Measurements from ENCODE around the gene NDUFS7.

The NDUFS7 gene

DNA sequence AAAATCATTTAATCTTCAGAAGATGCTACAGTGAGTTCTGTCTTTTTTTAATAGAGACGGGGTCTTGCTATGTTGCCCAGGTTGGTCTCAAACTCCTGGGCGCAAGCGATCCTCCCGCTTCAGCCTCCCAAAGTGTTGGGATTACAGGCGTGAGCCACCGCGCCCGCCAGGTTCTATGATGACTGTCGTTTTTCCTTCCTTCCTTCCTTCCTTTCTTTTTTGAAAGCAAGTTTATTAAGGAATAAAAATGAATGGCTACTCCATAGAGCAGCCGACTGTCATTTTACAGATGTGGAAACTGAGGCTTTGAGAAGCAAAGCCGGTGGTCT is 18.1 kb downstream of the NDUFS7 start:
- DNase-seq = no peak

DNA sequence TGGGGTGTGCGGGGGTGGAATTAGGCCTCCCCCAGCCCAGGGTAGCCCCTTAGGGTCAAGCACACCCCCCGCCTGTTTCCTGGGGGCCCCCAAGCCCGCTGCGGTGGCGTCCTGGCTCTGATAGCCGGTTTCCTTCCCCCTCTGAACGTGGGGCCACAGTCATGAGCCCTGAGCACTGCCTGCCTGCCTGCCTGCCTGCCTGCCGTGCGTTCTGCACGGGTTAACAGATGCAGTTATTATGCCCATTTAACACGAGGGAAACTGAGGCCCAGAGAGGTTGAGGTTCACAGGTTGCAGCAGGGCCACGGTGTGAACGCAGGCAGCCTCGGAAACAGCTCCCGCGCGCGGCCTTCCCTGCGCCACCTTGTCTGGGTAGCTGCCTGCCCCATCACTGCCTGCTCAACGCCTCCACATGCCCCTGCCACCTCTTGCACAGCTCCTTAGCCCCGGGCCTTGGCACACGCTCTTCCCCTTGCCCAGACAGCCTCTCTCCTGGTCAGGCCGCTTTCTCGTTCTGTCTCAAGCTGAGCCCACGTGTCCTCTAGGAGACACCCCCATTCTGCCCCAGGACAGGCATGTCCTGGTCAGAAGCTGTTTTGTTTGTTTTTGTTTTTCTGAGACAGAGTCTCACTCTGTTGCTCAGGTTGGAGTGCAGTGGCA is 18.8 kb downstream of the NDUFS7 start:
- no peak for DNase-seq

DNA sequence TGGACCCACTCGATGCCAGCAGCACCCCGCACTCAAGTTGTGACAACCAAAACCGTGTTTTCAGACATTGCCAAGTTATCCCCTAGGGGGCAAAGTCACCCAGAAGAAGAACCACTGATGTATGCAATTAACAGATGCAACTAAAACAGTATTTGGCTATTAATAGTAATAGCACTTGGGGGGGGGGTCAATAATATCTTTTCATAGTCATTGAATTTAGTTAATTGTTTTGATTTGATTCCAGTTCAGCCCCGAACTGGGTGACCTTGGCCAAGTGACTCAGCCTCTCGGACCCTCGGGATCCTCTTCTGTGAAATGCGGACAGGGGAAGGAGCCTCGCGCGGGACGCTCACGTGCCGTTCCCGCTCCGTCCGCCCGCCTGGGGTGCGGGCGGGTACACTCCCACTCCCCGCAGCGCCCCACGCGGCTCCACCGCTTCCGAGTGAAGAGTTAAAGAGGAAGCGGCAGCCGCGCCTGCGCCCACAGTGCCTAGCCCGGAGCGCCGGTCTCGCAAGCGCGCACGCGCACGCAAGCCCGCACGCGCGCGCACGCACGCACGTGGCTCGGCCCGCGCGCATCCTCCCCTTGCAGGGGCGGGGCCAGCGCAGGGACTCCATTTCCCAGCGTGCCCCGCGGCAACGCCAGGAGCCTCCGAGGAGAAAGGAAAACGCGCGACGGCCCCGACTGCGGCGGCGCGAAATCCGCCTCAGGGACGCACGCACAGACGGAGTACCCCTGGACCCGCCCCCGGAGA is 23.2 kb downstream of the NDUFS7 start:
- DNase-seq = peak; percentile 99 to 100

DNA sequence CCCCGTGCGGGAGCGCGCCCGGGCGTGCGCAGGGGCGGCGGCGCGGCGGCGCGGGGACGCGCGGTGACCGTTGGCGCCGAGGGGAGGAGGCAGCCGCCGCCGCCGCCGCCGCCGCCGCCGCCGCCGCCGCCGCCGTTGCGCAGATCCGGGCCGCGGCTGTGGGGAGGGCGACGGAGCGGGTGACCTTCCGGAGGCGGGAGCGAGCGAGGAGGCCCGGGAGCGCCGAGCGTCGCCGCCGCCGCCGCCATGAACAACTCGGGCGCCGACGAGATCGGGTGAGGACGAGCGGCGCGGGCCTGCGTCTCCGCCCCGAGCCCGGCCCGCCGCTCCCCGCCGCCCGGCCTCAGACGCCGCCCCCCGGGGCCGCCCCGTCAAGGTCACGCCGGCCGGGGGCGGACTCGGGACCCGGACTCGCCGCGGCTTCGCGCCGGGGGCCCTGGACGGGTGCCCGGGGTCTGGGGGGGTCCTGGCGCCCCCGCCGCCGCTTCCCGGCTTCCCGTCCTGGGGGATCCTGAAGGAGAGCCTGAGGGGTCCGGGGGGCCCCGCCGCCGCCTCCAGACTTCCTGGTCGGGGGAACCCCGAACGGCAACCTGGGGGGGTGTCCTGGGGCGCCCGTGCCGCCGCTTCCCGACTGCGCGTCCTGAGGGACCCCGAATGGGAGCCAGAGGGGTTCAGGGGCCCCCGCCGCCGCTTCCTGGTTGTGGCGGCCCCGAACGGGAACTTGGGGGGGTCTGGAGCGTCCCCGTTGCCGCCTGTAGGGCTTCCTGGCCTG is 24.0 kb downstream of the NDUFS7 start, which contains the start of gene DAZAP1:
Gene DAZAP1, plus strand, starts transcription at position 59 of the 772 bp plus-strand sequence. Its CDS starts 188 bp downstream, at position 247.
- no peak for DNase-seq

DNA sequence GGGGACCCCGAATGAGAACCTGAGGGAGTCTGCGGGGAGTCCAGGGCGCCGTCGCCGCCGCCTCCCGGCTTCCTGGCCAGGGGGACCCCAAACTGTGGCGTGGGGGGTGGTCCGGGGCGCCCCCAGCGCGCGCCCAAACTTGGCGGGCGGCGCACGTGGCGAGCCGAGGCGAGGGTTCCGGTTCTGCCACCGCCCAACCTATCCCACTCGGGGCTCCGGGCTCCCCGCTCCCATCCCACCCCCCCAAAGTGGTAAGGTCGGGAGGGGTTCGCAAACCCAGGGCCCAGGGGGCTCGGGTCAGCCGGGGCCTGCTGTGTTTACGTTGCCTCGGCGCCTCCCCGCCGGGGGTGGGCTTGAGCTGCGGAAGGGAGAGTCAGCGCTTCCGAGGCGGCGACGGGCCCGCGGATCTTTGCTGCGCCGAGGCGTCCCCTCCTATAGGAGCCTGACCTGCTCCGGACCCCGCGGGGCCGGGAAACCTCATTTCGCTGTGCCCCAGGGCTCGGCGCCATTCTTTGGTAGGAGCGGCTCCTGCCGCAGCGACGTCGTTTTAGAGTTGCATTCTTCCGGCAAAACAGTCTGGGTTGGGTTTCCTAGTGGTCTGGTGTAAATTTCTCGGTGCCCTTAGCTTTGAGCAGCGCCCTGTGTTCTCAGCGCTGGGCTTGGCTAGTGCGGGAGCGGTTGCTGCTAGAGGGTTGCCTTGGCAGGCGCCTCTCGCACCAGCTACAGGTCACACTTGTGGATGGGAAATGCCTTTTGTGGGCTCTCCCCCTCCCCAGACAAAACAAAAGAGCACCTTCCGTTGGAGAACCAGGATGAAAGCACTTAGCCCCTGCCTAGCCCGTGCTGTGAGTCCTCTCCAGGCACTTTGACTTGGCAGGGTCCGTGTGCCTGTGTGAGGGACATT is 24.8 kb downstream of the NDUFS7 start:
- DNase-seq = no peak

DNA sequence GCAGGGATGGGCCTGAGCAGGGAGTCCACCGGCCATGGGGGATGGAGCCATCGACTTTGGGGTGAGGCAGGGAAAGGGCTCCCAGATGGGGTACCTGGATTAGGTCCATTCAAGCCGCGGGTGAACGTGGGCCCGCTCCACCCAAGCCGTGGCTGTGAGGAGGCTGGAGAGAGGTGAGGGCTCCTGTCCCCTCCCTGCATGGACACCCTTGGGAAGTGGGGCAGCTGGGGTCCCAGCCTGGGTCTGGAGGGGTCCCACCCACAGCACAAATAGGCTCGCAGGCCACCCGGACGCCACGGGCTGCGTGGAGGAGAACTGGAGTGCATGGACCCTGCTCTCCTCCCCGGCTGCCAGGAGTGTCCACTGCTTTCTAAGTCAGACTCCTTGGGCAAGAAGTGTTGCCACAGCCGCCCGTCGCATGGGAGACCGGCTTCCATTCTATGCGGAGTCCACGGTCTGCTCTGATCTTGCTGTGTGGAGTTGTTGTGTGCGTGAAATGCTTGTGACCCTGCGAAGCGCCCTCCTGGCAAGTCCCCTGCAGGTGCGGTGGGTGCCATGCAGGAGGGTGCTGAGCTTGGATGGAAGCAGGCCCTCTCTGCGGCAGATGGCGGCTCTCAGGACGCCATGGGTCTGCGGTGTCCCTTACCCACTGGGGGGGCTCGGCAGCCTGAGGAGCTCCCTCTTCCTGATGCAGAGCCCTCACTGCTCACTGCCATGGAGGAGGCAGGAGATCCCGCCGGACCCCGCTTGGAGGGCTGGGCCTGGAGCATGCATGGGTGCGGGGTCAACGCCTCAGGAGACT is 25.7 kb downstream of the NDUFS7 start:
- DNase-seq = no peak

DNA sequence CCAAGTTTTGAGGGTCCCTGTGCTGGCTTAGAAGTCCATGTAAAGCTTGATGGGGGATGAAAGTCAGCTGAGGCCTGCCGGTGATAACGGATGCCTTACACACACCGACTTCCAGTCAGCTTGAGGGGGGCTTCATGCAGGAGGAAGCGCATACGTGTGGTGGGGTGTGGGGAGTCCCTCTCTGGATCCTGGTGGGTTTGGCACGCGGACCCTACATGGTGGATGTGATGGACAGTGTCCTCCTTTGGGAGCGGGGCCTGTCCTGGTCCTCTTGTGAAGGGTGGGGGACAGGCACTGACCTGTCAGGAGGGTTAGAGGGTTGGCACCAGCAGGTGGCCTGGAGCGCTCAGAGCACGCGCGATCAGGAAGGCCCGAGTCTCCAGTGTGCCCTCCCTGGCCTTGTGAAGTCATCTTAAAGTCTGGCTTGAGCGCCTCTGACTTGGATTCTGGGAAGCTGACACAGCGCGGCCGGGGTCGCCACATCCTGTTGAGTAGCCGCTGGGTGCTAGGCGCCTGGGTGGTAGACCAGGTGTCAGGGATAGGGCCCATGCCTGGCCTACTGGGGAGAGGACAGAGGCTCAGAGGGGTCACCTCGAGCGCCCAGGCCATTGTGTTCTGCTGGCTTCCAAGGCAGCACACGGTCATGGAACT is 26.6 kb downstream of the NDUFS7 start:
- DNase-seq = no peak

DNA sequence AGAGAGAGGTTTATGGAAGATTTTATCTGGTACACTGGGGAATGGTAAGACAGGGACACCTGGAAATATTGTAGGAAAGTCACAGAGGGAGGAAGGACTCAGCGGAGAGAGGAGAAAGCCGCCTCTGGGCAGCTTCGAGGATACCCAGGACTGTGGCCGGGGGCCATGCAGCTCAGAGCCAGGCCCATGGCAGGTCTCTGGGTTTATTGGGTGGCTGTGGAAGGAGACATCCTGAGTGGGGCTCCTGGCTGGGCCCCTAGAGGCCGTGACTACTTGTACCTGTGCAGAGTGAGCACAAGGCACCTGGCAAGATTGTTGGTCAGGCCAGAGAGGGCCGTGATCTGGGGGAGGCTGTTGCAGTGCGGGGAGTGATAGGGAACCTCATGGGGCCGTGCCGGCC is 27.1 kb downstream of the NDUFS7 start:
- no peak for DNase-seq

DNA sequence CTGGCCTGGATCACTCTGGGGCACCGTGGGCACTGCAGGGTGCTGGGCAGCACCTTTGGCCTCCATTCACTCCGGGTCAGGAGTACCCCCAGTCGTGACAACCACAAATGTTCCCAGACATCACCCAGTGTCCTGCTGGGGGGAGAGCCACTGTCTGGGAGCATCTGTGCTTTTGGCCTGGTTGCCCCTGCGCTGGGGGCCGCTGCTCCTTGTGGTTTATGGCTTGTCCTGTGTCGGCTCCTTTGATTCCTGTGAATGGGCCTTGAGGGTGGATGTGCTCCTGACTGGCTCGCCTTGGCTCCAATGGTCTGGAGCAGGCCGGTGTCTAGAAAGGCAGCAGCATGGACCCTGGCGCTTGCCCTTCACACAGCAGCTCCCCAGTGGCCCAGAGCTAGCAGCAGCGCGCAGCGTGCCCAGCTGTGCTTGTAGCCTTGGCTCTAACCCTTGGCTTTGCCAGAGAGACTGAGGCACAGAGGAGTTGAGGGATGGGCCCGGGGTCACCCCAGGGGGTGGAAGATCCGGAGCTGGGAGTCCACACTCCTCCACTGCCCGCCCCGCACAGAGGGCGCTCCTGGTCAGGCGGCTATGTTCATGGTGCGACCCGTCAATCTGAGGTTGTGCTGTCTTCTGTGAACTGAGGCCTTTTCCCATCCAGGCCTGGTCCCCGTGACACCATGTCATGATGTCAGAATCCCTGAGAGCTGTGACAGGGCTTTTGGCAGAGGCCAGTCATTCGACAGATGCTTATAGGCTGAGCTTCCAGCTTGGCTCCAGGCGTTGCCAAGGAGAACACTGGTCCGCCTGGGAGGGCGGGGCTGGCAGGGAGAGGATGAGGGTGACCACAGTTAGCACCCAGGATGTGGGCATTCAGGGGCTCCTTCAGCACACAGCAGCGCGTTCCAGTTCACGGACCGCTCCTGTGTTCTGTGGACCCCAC is 27.8 kb downstream of the NDUFS7 start:
- peak; percentile 82 to 88 for DNase-seq

DNA sequence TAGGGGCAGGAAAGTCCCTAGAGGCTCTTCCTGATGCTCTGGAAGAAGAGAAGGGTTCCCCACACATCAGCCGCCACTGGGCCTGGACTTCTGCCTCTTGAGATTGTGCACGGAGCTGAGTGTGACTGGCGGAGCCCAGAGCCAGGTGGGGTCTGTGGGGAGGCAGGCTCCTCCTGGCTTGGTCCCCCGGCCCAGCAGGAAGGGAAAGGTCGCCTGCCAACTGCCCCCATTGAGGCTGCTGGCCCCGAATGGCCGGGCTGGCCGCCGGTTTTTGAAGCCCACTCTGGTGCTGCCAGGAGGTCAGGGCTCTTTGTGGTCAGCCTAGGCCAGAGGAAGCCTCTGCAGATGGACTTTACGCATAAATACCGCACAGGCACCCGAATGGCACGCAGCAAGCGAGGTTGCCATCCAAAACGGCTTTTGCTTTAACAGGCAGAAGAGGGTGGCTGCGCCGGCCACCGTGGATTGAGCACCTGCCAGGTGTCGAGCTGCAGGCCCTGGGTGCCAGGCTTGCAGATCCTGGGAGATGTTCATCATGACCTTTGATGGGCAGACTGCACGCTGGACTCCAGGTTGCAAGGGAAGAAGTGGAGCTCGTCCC is 28.7 kb downstream of the NDUFS7 start:
- no peak for DNase-seq

DNA sequence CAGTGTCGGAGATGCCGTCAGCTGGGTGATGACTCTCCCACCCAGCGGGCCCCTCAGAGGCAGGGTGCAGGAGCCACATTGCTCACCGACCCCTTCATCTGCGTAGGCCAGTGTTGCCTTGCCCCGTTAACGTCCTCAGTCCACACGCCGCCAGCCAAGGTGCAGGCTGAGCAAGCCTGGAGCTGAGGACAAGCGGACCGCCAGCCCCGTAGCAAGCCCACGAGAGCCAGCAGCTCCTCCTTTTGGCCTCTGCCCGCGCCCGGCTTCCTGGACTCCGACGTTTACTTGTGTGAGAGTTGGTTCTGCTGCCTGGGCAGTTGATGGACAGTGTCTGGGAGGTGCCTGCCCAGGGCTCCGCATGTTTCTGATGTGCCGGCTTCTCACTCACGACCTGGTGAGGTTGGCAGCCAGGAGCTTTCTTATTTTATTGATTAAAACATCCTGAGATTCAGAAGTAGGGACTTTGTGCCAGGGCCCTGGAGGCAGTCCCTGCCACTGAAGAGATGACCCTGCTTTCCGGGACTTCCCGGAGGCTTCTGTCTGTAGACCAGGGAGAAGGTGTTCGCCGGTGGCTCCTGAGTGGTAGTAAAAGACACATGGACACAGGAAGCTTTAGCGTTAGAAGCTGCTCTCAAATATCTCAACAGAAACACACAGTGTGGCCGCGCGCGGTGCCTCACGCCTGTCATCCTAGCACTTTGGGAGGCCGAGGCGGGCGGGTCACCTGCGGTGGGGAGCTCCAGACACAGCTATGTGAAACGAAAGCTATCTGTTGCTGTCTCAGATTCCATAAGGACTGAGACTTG is 29.5 kb downstream of the NDUFS7 start:
- no peak for DNase-seq

DNA sequence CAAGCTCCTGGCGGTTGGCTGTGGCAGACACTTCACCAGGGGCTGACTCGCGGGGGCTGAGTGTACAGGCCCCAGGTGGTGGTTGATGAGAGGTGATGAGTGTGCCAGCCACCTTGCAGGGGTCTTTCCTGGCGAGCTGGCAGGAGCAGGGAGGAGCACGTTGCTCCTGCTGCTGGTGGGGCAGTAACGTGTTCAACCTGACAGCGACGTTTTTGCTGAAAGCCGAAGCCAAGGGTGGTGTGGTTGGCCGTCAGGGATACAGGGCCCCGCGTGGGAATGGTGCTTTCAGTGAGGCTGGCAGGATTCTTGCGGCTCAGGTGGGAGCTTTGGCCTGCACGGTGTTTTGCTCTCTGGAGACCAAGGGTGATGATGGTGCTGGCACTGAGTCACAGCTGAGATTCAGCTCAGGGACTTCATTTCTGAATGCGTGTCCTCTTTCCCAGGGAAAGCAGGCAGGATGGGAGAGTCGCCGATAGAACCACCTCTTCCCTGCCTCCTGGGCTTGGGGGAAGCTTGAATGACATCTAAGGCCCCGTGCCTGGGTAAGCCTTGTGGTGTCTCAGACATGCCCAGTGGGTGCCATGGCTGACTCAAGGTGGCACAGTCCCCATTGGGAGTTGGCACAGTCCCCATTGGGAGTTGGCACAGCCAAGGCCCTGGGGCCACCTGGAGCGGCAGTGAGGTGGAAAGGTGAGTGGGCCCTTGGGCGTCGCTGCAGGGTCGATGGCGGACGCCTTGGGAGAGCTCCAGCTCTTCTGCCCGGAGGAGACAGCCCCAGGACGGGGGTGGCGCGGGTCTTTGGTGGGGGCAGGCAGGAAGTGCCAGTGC is 32.5 kb downstream of the NDUFS7 start:
- DNase-seq = no peak

DNA sequence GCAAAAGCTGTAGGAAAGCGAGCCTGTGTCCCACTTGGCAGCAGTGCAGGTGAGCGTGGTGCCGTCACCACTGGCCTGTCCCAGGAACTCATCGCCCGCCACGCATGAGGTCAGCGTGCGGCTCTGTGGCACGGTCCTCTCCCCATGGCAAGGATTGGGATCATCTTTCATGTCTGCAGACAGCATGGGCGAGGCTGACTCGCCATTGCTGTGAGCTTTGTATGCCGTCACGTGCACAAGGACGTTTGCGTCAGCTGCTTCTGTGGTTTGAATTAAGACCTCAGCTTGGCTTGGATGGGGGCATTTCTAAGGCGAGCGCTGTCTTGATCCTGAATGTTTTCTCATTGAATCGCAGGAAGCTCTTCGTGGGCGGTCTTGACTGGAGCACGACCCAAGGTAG is 33.4 kb downstream of the NDUFS7 start:
- no peak for DNase-seq

DNA sequence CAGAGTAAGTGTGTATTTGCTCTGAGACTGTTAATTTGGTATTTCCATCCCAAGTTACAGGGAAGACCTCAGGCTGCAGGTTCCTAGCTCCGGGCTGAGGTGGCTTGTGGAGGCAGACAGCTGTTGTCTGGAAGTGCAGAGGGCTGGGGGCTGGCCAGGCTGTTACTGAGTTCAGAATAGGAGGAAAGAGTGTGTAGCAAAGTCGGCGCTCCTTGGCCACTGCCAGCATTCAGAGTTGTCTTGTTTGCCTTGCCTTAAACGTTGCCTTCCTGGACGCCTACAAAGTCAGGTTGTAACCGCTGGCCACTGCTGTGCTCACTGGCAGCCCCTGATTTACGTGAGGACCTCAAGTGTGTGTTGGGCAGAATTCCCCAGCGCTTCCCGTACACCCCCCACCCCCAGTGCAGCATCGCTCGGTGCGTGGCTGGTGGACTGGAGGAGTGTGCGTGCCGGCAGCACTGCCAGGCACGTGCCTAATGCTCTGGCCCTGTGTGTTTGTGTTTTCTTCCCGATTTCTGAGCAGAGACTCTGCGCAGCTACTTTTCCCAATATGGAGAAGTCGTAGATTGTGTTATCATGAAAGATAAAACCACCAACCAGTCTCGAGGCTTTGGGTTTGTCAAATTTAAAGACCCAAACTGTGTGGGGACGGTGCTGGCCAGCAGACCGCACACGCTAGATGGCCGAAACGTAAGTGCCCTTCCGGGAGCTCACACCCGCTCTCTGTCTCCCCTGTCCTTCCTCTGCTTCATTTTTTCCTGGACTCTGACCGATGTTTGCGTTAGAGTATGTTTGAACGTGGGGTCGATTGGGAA is 34.2 kb downstream of the NDUFS7 start:
- DNase-seq = no peak

DNA sequence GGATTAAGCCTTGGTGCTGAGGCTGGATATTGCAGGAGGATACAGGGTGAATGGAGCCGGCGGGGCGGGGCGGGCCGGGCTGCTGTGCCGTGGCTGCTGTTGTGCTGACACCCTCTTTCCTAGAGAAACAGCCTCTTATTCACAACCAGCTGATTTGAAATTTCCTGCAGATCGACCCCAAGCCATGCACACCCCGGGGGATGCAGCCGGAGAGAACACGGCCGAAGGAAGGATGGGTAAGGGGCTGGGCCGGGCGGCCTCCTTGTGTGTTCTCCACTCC is 34.7 kb downstream of the NDUFS7 start:
- no peak for DNase-seq

DNA sequence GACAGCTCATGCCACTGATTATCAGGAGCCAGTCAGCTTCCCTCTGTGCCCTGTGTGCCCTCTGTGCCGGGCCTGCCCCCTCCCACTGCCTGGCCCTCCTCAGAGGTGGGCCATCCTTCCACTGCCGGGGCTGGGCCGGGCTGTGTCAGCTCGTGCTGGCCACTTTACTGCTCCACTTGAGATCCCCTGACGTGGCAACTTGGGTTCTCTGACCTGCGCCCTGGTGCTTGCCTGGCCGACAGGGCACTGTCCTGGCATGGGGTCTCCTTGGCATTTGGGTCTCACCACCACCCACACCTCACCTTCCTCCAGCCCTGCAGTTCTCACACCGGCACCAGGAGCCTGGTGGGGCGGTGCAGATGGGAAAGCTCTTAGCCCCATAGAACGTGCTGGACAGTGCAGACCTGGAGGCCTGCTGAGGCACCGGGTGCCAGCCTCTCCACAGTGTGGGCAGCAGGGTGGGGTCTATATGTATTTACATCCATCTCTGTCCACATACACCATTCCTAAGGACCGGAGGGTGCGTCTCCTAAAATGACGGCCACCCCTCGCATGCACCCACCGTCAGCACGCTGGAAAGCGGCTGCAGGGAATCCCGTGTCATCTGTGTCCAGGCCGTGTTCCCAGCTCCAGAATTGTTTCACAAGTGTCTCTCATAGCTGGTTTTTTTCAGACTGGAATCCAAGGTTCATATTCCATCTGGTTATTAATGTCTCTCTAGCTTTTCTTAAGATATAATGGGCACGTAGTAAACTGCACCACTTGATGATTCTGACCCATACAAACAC is 35.4 kb downstream of the NDUFS7 start:
- DNase-seq = no peak
